HAP-1 (cell line): ENCODE data around the gene SLC25A6.
"Not testable (repeated sequence)": the region's sequence is repeated elsewhere in the genome, so short reads cannot be mapped to it uniquely, and the experiment has no call there.

ENCODE experiments used
- DNase-seq, 2 experiments: peaks; one replicate each; pipeline ENCODE4 v3.0.0-alpha.2; 2016 to 2020; ENCODE audit warnings: low spot score in 2 of 2
- H3K27me3 ChIP-seq: fragments of 250-450 bp; sonication (Bioruptor Pico); 2 replicates; pipeline ENCODE4 v1.5.1; 2020; ENCODE audit warnings: low read depth, mild to moderate bottlenecking, moderate library complexity
- H3K36me3 ChIP-seq: fragments of 250-450 bp; sonication (Bioruptor Pico); replicated peaks from 2 replicates; pipeline ENCODE4 v1.5.1; 2020; ENCODE audit warnings: mild to moderate bottlenecking
- H3K4me1 ChIP-seq: fragments of 250-450 bp; sonication (Bioruptor Pico); 2 replicates; pipeline ENCODE4 v1.5.1; 2020; ENCODE audit warnings: mild to moderate bottlenecking
- H3K4me3 ChIP-seq: fragments of 250-450 bp; sonication (Bioruptor Pico); 2 replicates; pipeline ENCODE4 v1.5.1; 2020; ENCODE audit warnings: mild to moderate bottlenecking, moderate library complexity
- H3K9me3 ChIP-seq: fragments of 250-450 bp; sonication (Bioruptor Pico); 2 replicates; pipeline ENCODE4 v1.5.1; 2020; ENCODE audit warnings: mild to moderate bottlenecking, moderate library complexity
- in situ Hi-C: fragments of 300-500 bp; cut with MboI; formaldehyde crosslinking; loops from 3 replicates; pipeline ENCODE4 v1.14.3; 2020; ENCODE audit warnings: low sequenced_read_pairs, inconsistent platforms, mixed read lengths

The SLC25A6 gene

GRCh38 chrX:1391707-1392375 is at the start of gene SLC25A6:
SLC25A6 (minus strand) TSS chrX:1392113; CDS start chrX:1392009, 104 bp downstream.
- in situ Hi-C loops: no loop called here
- H3K4me3 ChIP-seq: peak within 1 kb of the TSS; percentile 100
- peak; percentile 94 to 99 for DNase-seq
- H3K9me3 ChIP-seq: no peaks in the 10 kb centered on the region
- no peaks in the 10 kb centered on the region for H3K27me3 ChIP-seq
- peaks cover 7% of the 10 kb centered on the region for H3K4me1 ChIP-seq
- H3K36me3 ChIP-seq: peaks cover 60% of the 10 kb centered on the region

- peaks cover 8% of the 10 kb centered on the region for H3K36me3 ChIP-seq
- H3K27me3 ChIP-seq: no peaks in the 10 kb centered on the region
- no peaks in the 10 kb centered on the region for H3K4me1 ChIP-seq
- no peaks in the 10 kb centered on the region for H3K9me3 ChIP-seq
- H3K4me3 ChIP-seq: no peak overlapping the region
- in situ Hi-C loops: no loop called here
- peak in 1 of 2 experiments; percentile 1 for DNase-seq
These were observed 48.6 kb upstream of the SLC25A6 start for GRCh38 chrX:1440506-1440905.

GRCh38 chrX:1435241-1435895 is 43.5 kb upstream of the SLC25A6 start:
- peak in 1 of 2 experiments; percentile 4 for DNase-seq

GRCh38 chrX:1434871-1435240 is 42.9 kb upstream of the SLC25A6 start:
- H3K27me3 ChIP-seq: no peaks in the 10 kb centered on the region
- H3K4me3 ChIP-seq: no peak overlapping the region
- peaks cover 21% of the 10 kb centered on the region for H3K36me3 ChIP-seq
- no peaks in the 10 kb centered on the region for H3K4me1 ChIP-seq
- in situ Hi-C loops: no loop called here
- DNase-seq: no peak
- no peaks in the 10 kb centered on the region for H3K9me3 ChIP-seq

More at GRCh38 chrX:1435241-1435895, 43.5 kb upstream of the SLC25A6 start:
- no peak overlapping the region for H3K4me3 ChIP-seq
- in situ Hi-C loops: no loop called here
- no peaks in the 10 kb centered on the region for H3K9me3 ChIP-seq
- H3K27me3 ChIP-seq: no peaks in the 10 kb centered on the region
- no peaks in the 10 kb centered on the region for H3K4me1 ChIP-seq
- peaks cover 21% of the 10 kb centered on the region for H3K36me3 ChIP-seq

GRCh38 chrX:1433646-1434357 is 41.9 kb upstream of the SLC25A6 start:
- Histone ChIP-seq H3K27me3 (no peaks in the 10 kb centered on the region), H3K4me1 (no peaks in the 10 kb centered on the region), H3K9me3 (no peaks in the 10 kb centered on the region), H3K36me3 (peaks cover 19% of the 10 kb centered on the region), H3K4me3 (no peak overlapping the region)
- in situ Hi-C loops: no loop called here
- no peak for DNase-seq

- in situ Hi-C loops: no loop called here
- H3K9me3 ChIP-seq: no peaks in the 10 kb centered on the region
- DNase-seq: no peak
- H3K27me3 ChIP-seq: no peaks in the 10 kb centered on the region
- peaks cover 27% of the 10 kb centered on the region for H3K36me3 ChIP-seq
- H3K4me3 ChIP-seq: no peak overlapping the region
- H3K4me1 ChIP-seq: no peaks in the 10 kb centered on the region
These were observed 38.5 kb upstream of the SLC25A6 start for GRCh38 chrX:1430451-1430850.

- Histone ChIP-seq H3K4me1 (no peaks in the 10 kb centered on the region), H3K36me3 (peaks cover 26% of the 10 kb centered on the region), H3K27me3 (no peaks in the 10 kb centered on the region), H3K9me3 (no peaks in the 10 kb centered on the region), H3K4me3 (no peak overlapping the region)
- in situ Hi-C loops: no loop called here
- DNase-seq: no peak
These were observed 35.8 kb upstream of the SLC25A6 start for GRCh38 chrX:1427756-1428155.

GRCh38 chrX:1426321-1426720 is 34.4 kb upstream of the SLC25A6 start:
- H3K4me3 ChIP-seq, in situ Hi-C loops, H3K9me3 ChIP-seq, DNase-seq, H3K4me1 ChIP-seq, H3K27me3 ChIP-seq: not testable (repeated sequence)
- H3K36me3 ChIP-seq: peaks cover 31% of the 10 kb centered on the region

GRCh38 chrX:1425381-1425780 is 33.5 kb upstream of the SLC25A6 start:
- Histone ChIP-seq H3K27me3 (no peaks in the 10 kb centered on the region), H3K36me3 (peaks cover 35% of the 10 kb centered on the region), H3K9me3 (peaks cover 4% of the 10 kb centered on the region; the same call in 1 of the 2 replicates), H3K4me3 (no peak overlapping the region), H3K4me1 (no peaks in the 10 kb centered on the region)
- DNase-seq: no peak
- in situ Hi-C loops: no loop called here

GRCh38 chrX:1424147-1424851 is 32.4 kb upstream of the SLC25A6 start:
- peaks cover 35% of the 10 kb centered on the region for H3K36me3 ChIP-seq
- in situ Hi-C loops: no loop called here

GRCh38 chrX:1423215-1423614 is 31.3 kb upstream of the SLC25A6 start:
- H3K9me3 ChIP-seq: peaks cover 4% of the 10 kb centered on the region; the same call in 1 of the 2 replicates

More at GRCh38 chrX:1424147-1424851, 32.4 kb upstream of the SLC25A6 start:
- no peaks in the 10 kb centered on the region for H3K4me1 ChIP-seq
- H3K27me3 ChIP-seq: no peaks in the 10 kb centered on the region
- no peak for DNase-seq
- peaks cover 4% of the 10 kb centered on the region; the same call in 1 of the 2 replicates for H3K9me3 ChIP-seq
- no peak overlapping the region for H3K4me3 ChIP-seq

GRCh38 chrX:1422135-1422465 is 30.2 kb upstream of the SLC25A6 start:
- Histone ChIP-seq H3K4me1 (no peaks in the 10 kb centered on the region), H3K36me3 (peaks cover 39% of the 10 kb centered on the region), H3K4me3 (no peak overlapping the region), H3K27me3 (no peaks in the 10 kb centered on the region), H3K9me3 (peaks cover 4% of the 10 kb centered on the region; the same call in 1 of the 2 replicates)
- in situ Hi-C loops: no loop called here
- DNase-seq: no peak

More at GRCh38 chrX:1423215-1423614, 31.3 kb upstream of the SLC25A6 start:
- Histone ChIP-seq H3K27me3 (no peaks in the 10 kb centered on the region), H3K4me3 (no peak overlapping the region), H3K4me1 (no peaks in the 10 kb centered on the region), H3K36me3 (peaks cover 41% of the 10 kb centered on the region)
- in situ Hi-C loops: no loop called here
- no peak for DNase-seq

- no peaks in the 10 kb centered on the region for H3K4me1 ChIP-seq
- in situ Hi-C loops: no loop called here
- H3K9me3 ChIP-seq: peaks cover 4% of the 10 kb centered on the region; the same call in 1 of the 2 replicates
- H3K27me3 ChIP-seq: no peaks in the 10 kb centered on the region
- peaks cover 43% of the 10 kb centered on the region for H3K36me3 ChIP-seq
- no peak overlapping the region for H3K4me3 ChIP-seq
- no peak for DNase-seq
These were observed 29.7 kb upstream of the SLC25A6 start for GRCh38 chrX:1421433-1422134.
